Type B pancreatic cell (in vitro differentiated cells): ENCODE results near the gene EIF3D. TPM values are rescaled to one million over a fixed set of nuclear protein-coding genes. Genes with fewer than 3 reads are reported as not detected.

Experiments
- DNase-seq: peaks from one replicate; pipeline ENCODE4 v3.0.0; 2021; ENCODE audit warnings: mixed read lengths; ENCODE audit not compliant: unreplicated experiment; ENCODE audit errors: extremely low spot score
- H3K27ac Mint-ChIP-seq: 2 replicates; pipeline ENCODE4 v1.8.0; 2021; ENCODE audit warnings: mild to moderate bottlenecking, mixed read lengths
- H3K27me3 Mint-ChIP-seq: 2 replicates; pipeline ENCODE4 v1.8.0; 2021; ENCODE audit warnings: mixed read lengths
- H3K36me3 Mint-ChIP-seq: 2 replicates; pipeline ENCODE4 v1.8.0; 2021; ENCODE audit warnings: mixed read lengths
- H3K4me1 Mint-ChIP-seq: one replicate; pipeline ENCODE4 v1.8.0; 2021; ENCODE audit warnings: mixed read lengths; ENCODE audit not compliant: unreplicated experiment
- H3K4me3 Mint-ChIP-seq: 2 replicates; pipeline ENCODE4 v1.8.0; 2021; ENCODE audit warnings: mild to moderate bottlenecking, mixed read lengths
- H3K9me3 Mint-ChIP-seq: 2 replicates; pipeline ENCODE4 v1.8.0; 2021; ENCODE audit warnings: mixed read lengths
- CTCF ChIP-seq: fragments of 200-600 bp; sonication (generic); conservative IDR thresholded peaks from 2 replicates; pipeline ENCODE4 v1.5.0; 2021; ENCODE audit warnings: antibody characterized with exemption, mild to moderate bottlenecking
- total RNA-seq: library from RNA; stranded (reverse); gene quantifications from 2 replicates; pipeline ENCODE4 v1.2.1, GENCODE V29; 2021; ENCODE audit warnings: low replicate concordance

Gene EIF3D
- total RNA-seq, 1 donor from 2014 or later = 162 TPM

- H3K4me1 Mint-ChIP-seq = peaks cover 7% of the 10 kb centered on the region
- no peak overlapping the region for H3K4me3 Mint-ChIP-seq
- no peaks in the 10 kb centered on the region for H3K9me3 Mint-ChIP-seq
- peak overlapping the region; percentile 4 for H3K27ac Mint-ChIP-seq
- H3K27me3 Mint-ChIP-seq = no peaks in the 10 kb centered on the region
- no peak for TF ChIP-seq CTCF
- H3K36me3 Mint-ChIP-seq = peaks cover 54% of the 10 kb centered on the region
- DNase-seq = no peak
Observed at GRCh38 chr22:36512333-36512732, 16.6 kb downstream of the EIF3D start.

DNA sequence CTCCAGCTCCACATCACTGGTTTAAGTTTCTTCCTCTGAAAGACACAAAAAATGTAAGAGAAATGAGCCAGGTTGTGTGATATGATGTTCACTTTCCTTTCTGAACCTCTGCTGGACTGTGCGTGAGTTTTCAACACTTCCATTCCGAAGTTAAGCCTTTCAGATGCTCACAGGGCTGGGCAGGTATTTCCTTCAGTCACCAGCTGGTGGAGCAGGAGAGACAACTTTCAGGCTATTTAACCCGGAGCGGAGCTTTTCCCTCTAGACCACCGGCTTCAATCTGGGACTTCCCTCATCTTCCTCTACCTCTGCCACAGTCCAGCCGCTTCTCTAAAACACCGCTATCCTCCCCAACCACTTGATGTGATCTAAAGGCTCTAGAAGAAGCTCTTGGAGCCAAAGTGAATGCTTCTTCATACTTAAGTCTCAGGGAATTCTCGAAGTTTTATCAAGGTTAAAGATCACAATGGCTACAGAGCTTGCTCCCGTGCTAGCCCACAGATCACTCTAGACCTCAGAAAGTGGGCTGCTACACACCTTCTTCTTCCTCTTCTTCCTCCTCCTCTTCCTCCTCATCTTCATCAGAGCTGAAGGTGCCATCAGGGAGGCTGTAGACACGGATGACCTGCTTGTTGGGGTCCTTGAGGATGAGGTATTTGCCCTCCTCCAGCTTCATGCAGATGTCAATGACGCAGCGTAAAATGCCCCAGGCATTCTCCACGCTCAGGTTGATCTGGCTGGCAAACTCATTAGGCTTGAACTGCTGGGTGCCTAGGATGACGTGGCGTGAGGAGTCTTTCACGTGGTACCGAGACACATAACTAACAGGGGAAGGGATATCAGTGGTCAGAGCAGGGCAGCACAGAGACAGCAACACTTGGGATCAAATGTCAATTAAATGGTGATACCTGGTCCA lies 17.7 kb downstream of the EIF3D start:
- no peaks in the 10 kb centered on the region for H3K27me3 Mint-ChIP-seq
- peak; percentile 75 for TF ChIP-seq CTCF
- peaks cover 9% of the 10 kb centered on the region for H3K4me1 Mint-ChIP-seq
- no peak for DNase-seq
- no peaks in the 10 kb centered on the region for H3K9me3 Mint-ChIP-seq
- H3K27ac Mint-ChIP-seq = peak overlapping the region; percentile 94
- peak overlapping the region; percentile 21 for H3K4me3 Mint-ChIP-seq
- H3K36me3 Mint-ChIP-seq = peaks cover 46% of the 10 kb centered on the region

DNA sequence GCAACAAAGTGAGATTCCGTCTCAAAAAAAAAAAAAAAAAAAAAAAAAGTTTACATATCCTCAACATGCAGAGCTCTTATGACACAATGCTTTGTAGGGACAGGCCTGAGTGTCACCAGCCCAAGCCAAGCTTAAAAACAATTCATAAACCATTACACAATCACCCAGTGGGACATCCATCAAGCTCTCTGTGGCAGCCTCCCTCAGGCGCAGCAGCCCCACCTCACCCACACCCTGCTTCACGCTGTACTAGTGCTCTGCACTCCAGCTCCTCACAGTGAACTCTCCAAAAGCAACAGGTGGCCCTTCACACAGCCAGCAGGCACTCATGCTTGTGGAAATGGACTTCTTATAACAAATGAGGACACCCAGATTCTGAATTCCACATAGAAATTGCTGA lies 18.6 kb downstream of the EIF3D start:
- no peaks in the 10 kb centered on the region for H3K27me3 Mint-ChIP-seq
- peak overlapping the region; percentile 94 for H3K27ac Mint-ChIP-seq
- H3K4me1 Mint-ChIP-seq = peaks cover 9% of the 10 kb centered on the region
- no peak for DNase-seq
- H3K36me3 Mint-ChIP-seq = peaks cover 38% of the 10 kb centered on the region
- TF ChIP-seq CTCF = no peak
- H3K9me3 Mint-ChIP-seq = no peaks in the 10 kb centered on the region
- H3K4me3 Mint-ChIP-seq = peak overlapping the region; percentile 61

- peak overlapping the region; percentile 38 for H3K27ac Mint-ChIP-seq
- H3K4me1 Mint-ChIP-seq = peaks cover 15% of the 10 kb centered on the region
- peak overlapping the region; percentile 79 for H3K4me3 Mint-ChIP-seq
- H3K27me3 Mint-ChIP-seq = no peaks in the 10 kb centered on the region
- H3K9me3 Mint-ChIP-seq = no peaks in the 10 kb centered on the region
- peaks cover 22% of the 10 kb centered on the region for H3K36me3 Mint-ChIP-seq
- DNase-seq = no peak
- no peak for TF ChIP-seq CTCF
Observed at GRCh38 chr22:36507518-36508010, 21.4 kb downstream of the EIF3D start.

GRCh38 chr22:36506637-36507517 lies 22.1 kb downstream of the EIF3D start, which contains the start of gene FOXRED2:
Gene FOXRED2 (minus strand): TSS chr22:36507040. CDS start chr22:36506422, 618 bp downstream.
- no peaks in the 10 kb centered on the region for H3K27me3 Mint-ChIP-seq

More at GRCh38 chr22:36506637-36507517, 22.1 kb downstream of the EIF3D start, which contains the start of gene FOXRED2:
- H3K9me3 Mint-ChIP-seq = no peaks in the 10 kb centered on the region
- H3K27ac Mint-ChIP-seq = peak within 1 kb of the TSS; percentile 38
- H3K4me1 Mint-ChIP-seq = peaks cover 15% of the 10 kb centered on the region
- H3K4me3 Mint-ChIP-seq = peak within 1 kb of the TSS; percentile 79
- TF ChIP-seq CTCF = no peak
- peaks cover 18% of the 10 kb centered on the region for H3K36me3 Mint-ChIP-seq
- peak; percentile 94 for DNase-seq
